B cell (primary cell): ENCODE data around the gene CAPN12. TPM values are rescaled to one million over a fixed set of nuclear protein-coding genes. Genes with fewer than 3 reads are reported as not detected.

Experiments used
- ATAC-seq: fragments of 200-7000 bp; cut with Tn5 transposase; one replicate; pipeline ENCODE4 v1.10.0; 2021; ENCODE audit warnings: low read depth, mild to moderate bottlenecking, moderate number of reproducible peaks, moderate library complexity
- CTCF ChIA-PET: fragments of 350-600 bp; sonication (Branson Sonifier 250); formaldehyde crosslinking; loops from one replicate; lab custom pipeline; 2021; ENCODE audit warnings: antibody characterized with exemption, inconsistent platforms; lab: Charles Lee
- POLR2A ChIA-PET: fragments of 350-600 bp; sonication (Branson Sonifier 250); formaldehyde crosslinking; loops from one replicate; lab custom pipeline; 2021; ENCODE audit warnings: antibody characterized with exemption; lab: Charles Lee
- DNase-seq: peaks from one replicate; pipeline ENCODE4 v3.0.0; 2013
- H2AFZ ChIP-seq: 2 replicates; pipeline ENCODE4 v1.6.1; 2012; ENCODE audit warnings: mild to moderate bottlenecking, low read depth, low read length; ENCODE audit not compliant: insufficient read depth, poor library complexity, severe bottlenecking
- H3K27ac ChIP-seq, 2 donors: 1 replicate in 1 of 2; 2 replicates in 1 of 2; pipeline ENCODE4 v1.5.1; 2012 to 2013; ENCODE audit warnings: low read length in 2 of 2, mild to moderate bottlenecking in 2 of 2, moderate library complexity in 1 of 2
- H3K27me3 ChIP-seq, 4 experiments: fragments of 200-600 bp in 1 of 4; sonication (generic) in 1 of 4; replicated peaks in 1 of 4; 1 replicate in 2 of 4; 2 replicates in 2 of 4; pipeline versions ENCODE4 v1.6.1 to v1.7.0; 2013 to 2016; ENCODE audit warnings: low read length in 3 of 4, mild to moderate bottlenecking in 2 of 4, mixed read lengths in 1 of 4, moderate library complexity in 1 of 4; ENCODE audit not compliant: insufficient read depth in 4 of 4, control insufficient read depth in 3 of 4; ENCODE audit errors: control extremely low read depth in 1 of 4
- H3K36me3 ChIP-seq, 2 experiments: replicated peaks in 1 of 2; 1 replicate in 1 of 2; 2 replicates in 1 of 2; pipeline versions ENCODE4 v1.6.1 to v1.7.1; 2013; ENCODE audit warnings: low read length in 1 of 2; ENCODE audit not compliant: insufficient read depth in 2 of 2, control insufficient read depth in 1 of 2; ENCODE audit errors: control extremely low read depth in 1 of 2, extremely low read depth in 1 of 2
- H3K4me1 ChIP-seq, 2 donors: fragments of 200-600 bp in 1 of 2; sonication (generic) in 1 of 2; 1 replicate in 1 of 2; 2 replicates in 1 of 2; pipeline versions ENCODE4 v1.5.1 to v1.6.1; 2013 to 2017; ENCODE audit warnings: low read length in 2 of 2; ENCODE audit not compliant: control insufficient read depth in 2 of 2, insufficient read depth in 2 of 2
- H3K4me2 ChIP-seq: replicated peaks from 2 replicates; pipeline ENCODE3; 2012; ENCODE audit warnings: mild to moderate bottlenecking, low read depth, low read length; ENCODE audit not compliant: poor library complexity, severe bottlenecking
- H3K4me3 ChIP-seq, 5 experiments: fragments of 200-600 bp in 1 of 5; sonication (generic) in 1 of 5; 1 replicate in 3 of 5; 2 replicates in 2 of 5; pipeline versions ENCODE4 v1.5.1 to v1.7.0; 2011 to 2016; ENCODE audit warnings: low read length in 4 of 5, mild to moderate bottlenecking in 4 of 5, low read depth in 2 of 5, control low read depth in 1 of 5, moderate library complexity in 1 of 5; ENCODE audit not compliant: insufficient read depth in 1 of 5; ENCODE audit errors: control extremely low read depth in 1 of 5, extremely low read depth in 1 of 5
- H3K79me2 ChIP-seq: fragments of 200-600 bp; sonication (generic); one replicate; pipeline ENCODE4 v1.6.0; 2016; ENCODE audit warnings: low read length; ENCODE audit not compliant: control insufficient read depth, insufficient read depth
- H3K9ac ChIP-seq: fragments of 200-600 bp; sonication (generic); 2 replicates; pipeline ENCODE4 v1.6.1; 2017; ENCODE audit warnings: mild to moderate bottlenecking, low read length, moderate library complexity
- H3K9me3 ChIP-seq, 3 donors: one replicate each; pipeline versions ENCODE4 v1.6.1 to v1.7.1; 2013; ENCODE audit warnings: low read length in 2 of 3; ENCODE audit not compliant: control insufficient read depth in 2 of 3, insufficient read depth in 1 of 3; ENCODE audit errors: control extremely low read depth in 1 of 3
- H4K20me1 ChIP-seq: 2 replicates; pipeline ENCODE4 v1.6.0; 2012; ENCODE audit warnings: mild to moderate bottlenecking, low read length; ENCODE audit not compliant: insufficient read depth, control insufficient read depth, poor library complexity, severe bottlenecking
- H3K27ac Mint-ChIP-seq: one replicate; pipeline ENCODE4 v1.8.0; 2021; ENCODE audit warnings: mixed read lengths
- H3K27me3 Mint-ChIP-seq: one replicate; pipeline ENCODE4 v1.8.0; 2021; ENCODE audit warnings: mixed read lengths
- H3K4me1 Mint-ChIP-seq: one replicate; pipeline ENCODE4 v1.8.0; 2021; ENCODE audit warnings: mixed read lengths
- H3K4me3 Mint-ChIP-seq: one replicate; pipeline ENCODE4 v1.8.0; 2021; ENCODE audit warnings: mixed read lengths
- H3K9me3 Mint-ChIP-seq: one replicate; pipeline ENCODE4 v1.8.0; 2022; ENCODE audit warnings: mixed read lengths; ENCODE audit not compliant: insufficient read depth
- CTCF ChIP-seq: fragments of 200-600 bp; IDR thresholded peaks from one replicate; pipeline ENCODE4 v1.8.0; 2022; ENCODE audit warnings: antibody characterized with exemption, mild to moderate bottlenecking
- EZH2 ChIP-seq: IDR thresholded peaks from 2 replicates; pipeline ENCODE4 v1.6.1; 2012; ENCODE audit warnings: borderline replicate concordance, low read depth, mild to moderate bottlenecking, moderate library complexity, low read length; ENCODE audit not compliant: insufficient read depth, poor library complexity, severe bottlenecking
- WGBS: methylation state at CpG from one replicate; pipeline ENCODE4 v1.1.5; 2013; ENCODE audit warnings: missing lambda C conversion rate; ENCODE audit not compliant: insufficient coverage; 5-methylcytosine and 5-hydroxymethylcytosine counted together
- intact Hi-C: fragments of 100-400 bp; cut with micrococcal nuclease; formaldehyde crosslinking; loops from one replicate; pipeline ENCODE4 v1.10.0; 2022
- polyA plus RNA-seq: library from polyadenylated mRNA; depleted of rRNA; stranded (reverse); fragments of >200 nt; gene quantifications from 2 replicates; pipeline ENCODE4 v1.2.3, GENCODE V29; 2012
- total RNA-seq, 2 donors: library from RNA; stranded (reverse); fragments of 120-200 nt in 1 of 2; gene quantifications; 1 replicate in 1 of 2; 2 replicates in 1 of 2; pipeline versions ENCODE4 v1.2.3 to v1.2.4, GENCODE V29; 2013 to 2022

Gene CAPN12
- total and polyA plus RNA-seq, 2 donors (not counting 1 experiment from before 2014, with no cell fraction given): 28.6 to 104 TPM

- Mint-ChIP-seq H3K27ac (peak overlapping the region; percentile 70), H3K9me3 (no peaks in the 10 kb centered on the region), H3K4me1 (peaks cover 41% of the 10 kb centered on the region), H3K27me3 (no peaks in the 10 kb centered on the region), H3K4me3 (peak overlapping the region; percentile 74)
- Histone ChIP-seq H3K4me1 (peaks cover 29 to 45% of the 10 kb centered on the region in 2 donors), H3K9me3 (peaks cover 0 to 8% (median 0%) of the 10 kb centered on the region in 3 donors), H4K20me1 (no peaks in the 10 kb centered on the region), H3K27me3 (no peaks in the 10 kb centered on the region), H2AFZ (peak overlapping the region; percentile 76), H3K79me2 (peaks cover 8% of the 10 kb centered on the region), H3K4me2 (no peak overlapping the region), H3K4me3 (no peak overlapping the region), H3K9ac (peak overlapping the region; percentile 61), H3K36me3 (no peaks in the 10 kb centered on the region), H3K27ac (peak overlapping the region in 1 of 2 donors; percentile 40)
- ATAC-seq (no peak), DNase-seq (peak; percentile 20)
- TF ChIP-seq CTCF: no peak
- WGBS: 95% methylated on average over 15 of the region's 21 CpGs
- ChIA-PET CTCF (interaction anchor here (0.6 to 2.0 kb wide), 2 partner anchors 32 to 511 kb away, joined by 4 to 8 read pairs; no protein-coding TSS in a partner anchor), POLR2A (interaction anchor here (1.5 kb wide), 1 partner anchor 31 kb away, joined by 5 read pairs; no protein-coding TSS in a partner anchor)
- intact Hi-C loops: loop anchor here (10.0 kb wide), 2 partner anchors 57 to 93 kb away; partner anchors contain the start of gene ACTN4
Observed at GRCh38 chr19:38737921-38738737, 6.1 kb downstream of the CAPN12 start.

- DNase-seq (peak; percentile 59), ATAC-seq (no peak)
- Histone ChIP-seq H3K4me3 (peak overlapping the region in 4 of 5 experiments; percentile 32 to 69 (median 58)), H3K9ac (peak overlapping the region; percentile 61), H3K79me2 (peaks cover 11% of the 10 kb centered on the region), H3K4me2 (peak overlapping the region; percentile 97), H3K4me1 (peaks cover 29 to 47% of the 10 kb centered on the region in 2 donors), H3K27me3 (no peaks in the 10 kb centered on the region), H2AFZ (peak overlapping the region; percentile 76), H3K27ac (peak overlapping the region; percentile 33 to 46), H4K20me1 (no peaks in the 10 kb centered on the region), H3K36me3 (no peaks in the 10 kb centered on the region), H3K9me3 (peaks cover 0 to 8% (median 0%) of the 10 kb centered on the region in 3 donors)
- Mint-ChIP-seq H3K27me3 (no peaks in the 10 kb centered on the region), H3K9me3 (no peaks in the 10 kb centered on the region), H3K4me1 (peaks cover 42% of the 10 kb centered on the region), H3K4me3 (peak overlapping the region; percentile 74), H3K27ac (peak overlapping the region; percentile 70)
- TF ChIP-seq CTCF: no peak
- TF ChIP-seq EZH2: no peak
- CTCF ChIA-PET: interaction anchor here (0.6 to 2.0 kb wide), 2 partner anchors 32 to 510 kb away, joined by 4 to 8 read pairs; no protein-coding TSS in a partner anchor
- intact Hi-C loops: loop anchor here (10.0 kb wide), 2 partner anchors 57 to 93 kb away; partner anchors contain the start of gene ACTN4
- POLR2A ChIA-PET: interaction anchor here (0.6 to 1.6 kb wide), 3 partner anchors 32 to 118 kb away, joined by 3 to 5 read pairs (median 4); partner anchors contain the start of genes ECH1 and EIF3K
- WGBS: 15% methylated on average over 19 of the region's 22 CpGs
Observed at GRCh38 chr19:38737281-38737865, 6.9 kb downstream of the CAPN12 start.
